GM13977 (cell line): Measurements from ENCODE around the gene SYT8.

Experiments used
- DNase-seq: peaks from one replicate; pipeline ENCODE4 v3.0.0; 2012; ENCODE audit warnings: low spot score
- CTCF ChIP-seq: IDR thresholded peaks from 2 replicates; pipeline ENCODE4 v1.5.1; 2012; ENCODE audit warnings: mild to moderate bottlenecking, control low read depth; ENCODE audit not compliant: insufficient read depth; ENCODE audit errors: extremely low read depth, missing control alignments
- in situ Hi-C: fragments of 300-500 bp; cut with MboI; formaldehyde crosslinking; loops from one replicate; pipeline ENCODE4 v1.12.0; 2022; ENCODE audit warnings: low sequenced_read_pairs, low pct_unique_long_range_greater_than_20kb, mixed read lengths, inconsistent platforms; ENCODE audit not compliant: unreplicated experiment

Gene SYT8

GRCh38 chr11:1828542-1828941 lies 6.2 kb upstream of the SYT8 start:
- in situ Hi-C loops: no loop called here
- no peak for TF ChIP-seq CTCF
- no peak for DNase-seq

GRCh38 chr11:1829039-1829820 lies 5.6 kb upstream of the SYT8 start:
- in situ Hi-C loops: no loop called here
- no peak for DNase-seq
- no peak for TF ChIP-seq CTCF

- in situ Hi-C loops: no loop called here
- no peak for TF ChIP-seq CTCF
- no peak for DNase-seq
Measured at GRCh38 chr11:1830004-1830321, 4.8 kb upstream of the SYT8 start.

GRCh38 chr11:1830322-1831223 lies 4.2 kb upstream of the SYT8 start:
- no peak for DNase-seq
- in situ Hi-C loops: no loop called here

GRCh38 chr11:1831338-1832210 lies 3.2 kb upstream of the SYT8 start:
- in situ Hi-C loops: no loop called here
- no peak for DNase-seq
- TF ChIP-seq CTCF: no peak

More at GRCh38 chr11:1830322-1831223, 4.2 kb upstream of the SYT8 start:
- TF ChIP-seq CTCF: no peak
